ENCODE measurements around the gene ARL15.

Gene ARL15

GRCh38 chr5:54313311-54314270, 3.2 kb upstream of the ARL15 start:
- DNase-seq = no peak

- DNase-seq = no peak
Observed at GRCh38 chr5:54312499-54312898, 2.1 kb upstream of the ARL15 start.

GRCh38 chr5:54311176-54311677, 854 bp upstream of the ARL15 start:
- no peak for DNase-seq

GRCh38 chr5:54309691-54310432, 511 bp downstream of the ARL15 start:
- peak in 2 of 4 experiments; percentile 28 to 41 for DNase-seq

GRCh38 chr5:54309276-54309675, 1.1 kb downstream of the ARL15 start:
- DNase-seq = no peak

GRCh38 chr5:54307583-54307982, 2.8 kb downstream of the ARL15 start:
- DNase-seq = no peak

- no peak for DNase-seq
Observed at GRCh38 chr5:54306893-54307292, 3.5 kb downstream of the ARL15 start.

GRCh38 chr5:54305737-54306136, 4.6 kb downstream of the ARL15 start:
- DNase-seq = no peak

- no peak for DNase-seq
Observed at GRCh38 chr5:54304040-54304439, 6.3 kb downstream of the ARL15 start.

- no peak for DNase-seq
Observed at GRCh38 chr5:54302267-54302687, 8.1 kb downstream of the ARL15 start.

GRCh38 chr5:54301849-54302248, 8.5 kb downstream of the ARL15 start:
- no peak for DNase-seq

- no peak for DNase-seq
Observed at GRCh38 chr5:54301220-54301619, 9.2 kb downstream of the ARL15 start.

GRCh38 chr5:54298947-54299346, 11.4 kb downstream of the ARL15 start:
- no peak for DNase-seq

GRCh38 chr5:54296386-54296785, 14.0 kb downstream of the ARL15 start:
- DNase-seq = no peak

GRCh38 chr5:54295651-54296276, 14.6 kb downstream of the ARL15 start:
- DNase-seq = no peak

GRCh38 chr5:54294097-54294667, 16.2 kb downstream of the ARL15 start:
- no peak for DNase-seq

- no peak for DNase-seq
Observed at GRCh38 chr5:54292866-54293265, 17.5 kb downstream of the ARL15 start.

GRCh38 chr5:54291498-54291897, 18.9 kb downstream of the ARL15 start:
- DNase-seq = no peak

- DNase-seq = no peak
Observed at GRCh38 chr5:54289769-54290168, 20.6 kb downstream of the ARL15 start.

- DNase-seq = no peak
Observed at GRCh38 chr5:54288568-54289217, 21.7 kb downstream of the ARL15 start.

GRCh38 chr5:54285686-54286085, 24.7 kb downstream of the ARL15 start:
- DNase-seq = no peak

- DNase-seq = no peak
Observed at GRCh38 chr5:54284586-54284985, 25.8 kb downstream of the ARL15 start.

Measured in activated naive CD4-positive, alpha-beta T cell (primary cell).